Tibial nerve (tissue), 4 donors: Measurements from ENCODE around the gene TREX2. TPM values are rescaled to one million over a fixed set of nuclear protein-coding genes. Genes with fewer than 3 reads are reported as not detected.

ENCODE experiments used
- DNase-seq, 2 donors: peaks; one replicate each; pipeline ENCODE4 v3.0.0-alpha.2; 2019; ENCODE audit warnings: low spot score in 2 of 2
- H3K27ac ChIP-seq, 4 donors: fragments of 200-600 bp; sonication (generic) in 3 of 4; one replicate each; pipeline ENCODE4 v1.5.1; 2017 to 2019; ENCODE audit warnings: mild to moderate bottlenecking in 1 of 4
- H3K27me3 ChIP-seq, 2 donors: fragments of 200-600 bp; sonication (generic) in 1 of 2; one replicate each; pipeline versions ENCODE4 v1.5.1 to v1.6.0; 2017 to 2019
- H3K36me3 ChIP-seq, 3 donors: fragments of 200-600 bp; sonication (generic); one replicate each; pipeline ENCODE4 v1.5.1; 2018 to 2019
- H3K4me1 ChIP-seq, 4 donors: fragments of 200-600 bp; sonication (generic) in 3 of 4; one replicate each; pipeline ENCODE4 v1.5.1; 2017 to 2019
- H3K4me3 ChIP-seq, 4 donors: fragments of 200-600 bp; sonication (generic) in 3 of 4; one replicate each; pipeline ENCODE4 v1.5.1; 2017 to 2019; ENCODE audit warnings: mild to moderate bottlenecking in 1 of 4, moderate library complexity in 1 of 4
- H3K9me3 ChIP-seq, 4 donors: fragments of 200-600 bp; sonication (generic) in 3 of 4; one replicate each; pipeline ENCODE4 v1.5.1; 2017 to 2019
- CTCF ChIP-seq, 5 experiments: fragments of 200-600 bp in 3 of 5; fragments of 450-650 bp in 2 of 5; sonication (generic) in 3 of 5; IDR thresholded peaks; one replicate each; pipeline ENCODE4 v1.5.1; 2016 to 2019; ENCODE audit warnings: antibody characterized with exemption in 5 of 5, mild to moderate bottlenecking in 3 of 5, moderate library complexity in 2 of 5
- EP300 ChIP-seq, 2 donors: sonication (generic); formaldehyde crosslinking; IDR thresholded peaks; one replicate each; pipeline ENCODE4 v1.6.1; 2017; ENCODE audit warnings: antibody characterized with exemption in 2 of 2, mild to moderate bottlenecking in 1 of 2
- POLR2A ChIP-seq, 2 donors: fragments of 450-650 bp; IDR thresholded peaks; one replicate each; pipeline ENCODE4 v1.6.1; 2017; ENCODE audit warnings: antibody characterized with exemption in 2 of 2, mild to moderate bottlenecking in 2 of 2, moderate library complexity in 2 of 2
- WGBS, 2 donors: methylation state at CpG; one replicate each; pipeline ENCODE4 v1.1.5; 2018; 5-methylcytosine and 5-hydroxymethylcytosine counted together
- total RNA-seq, 4 donors: library from RNA; depleted of rRNA; stranded (reverse); fragments of >200 nt; gene quantifications; one replicate each; pipeline ENCODE4 v1.1.0, GENCODE V29; 2016

Gene TREX2
- total RNA-seq, 4 donors from 2014 or later: 1.5 to 4.4 (median 3.3) TPM

GRCh38 chrX:153439977-153440376 is 5.9 kb downstream of the TREX2 start:
- Histone ChIP-seq H3K9me3 (no peaks in the 10 kb centered on the region), H3K27ac (no peak overlapping the region), H3K27me3 (no peaks in the 10 kb centered on the region), H3K4me1 (no peaks in the 10 kb centered on the region), H3K4me3 (no peak overlapping the region), H3K36me3 (no peaks in the 10 kb centered on the region)
- TF ChIP-seq EP300 (IDR thresholded peaks at IDR 0.05) (no peak), POLR2A (IDR thresholded peaks at IDR 0.05) (no peak), CTCF (IDR thresholded peaks at IDR 0.05) (no peak)
- DNase-seq: no peak
- WGBS, 2 donors: 94 to 96% methylated on average over 4 of the region's 4 CpGs

- 22 to 66% methylated on average over 8 of the region's 8 CpGs for WGBS, 2 donors
- Histone ChIP-seq H3K36me3 (no peaks in the 10 kb centered on the region), H3K4me1 (no peaks in the 10 kb centered on the region), H3K9me3 (no peaks in the 10 kb centered on the region), H3K27ac (no peak overlapping the region), H3K27me3 (peaks cover 0 to 4% of the 10 kb centered on the region in 2 donors), H3K4me3 (no peak overlapping the region)
- DNase-seq: peak in 1 of 2 donors; percentile 11
- TF ChIP-seq CTCF (IDR thresholded peaks at IDR 0.05): no peak
- no peak for TF ChIP-seq POLR2A (IDR thresholded peaks at IDR 0.05)
- no peak for TF ChIP-seq EP300 (IDR thresholded peaks at IDR 0.05)
Measured at GRCh38 chrX:153438532-153438931, 7.3 kb downstream of the TREX2 start.

GRCh38 chrX:153435845-153436244 is 10.0 kb downstream of the TREX2 start:
- Histone ChIP-seq H3K4me1 (no peaks in the 10 kb centered on the region), H3K27me3 (peaks cover 0 to 4% of the 10 kb centered on the region in 2 donors), H3K36me3 (no peaks in the 10 kb centered on the region), H3K9me3 (no peaks in the 10 kb centered on the region), H3K27ac (no peak overlapping the region), H3K4me3 (no peak overlapping the region)
- TF ChIP-seq POLR2A (IDR thresholded peaks at IDR 0.05): no peak
- no peak for TF ChIP-seq EP300 (IDR thresholded peaks at IDR 0.05)
- TF ChIP-seq CTCF (IDR thresholded peaks at IDR 0.05): no peak
- 38 to 63% methylated on average over 3 of the region's 3 CpGs for WGBS, 2 donors
- no peak for DNase-seq

GRCh38 chrX:153434801-153435200 is 11.1 kb downstream of the TREX2 start:
- no peak overlapping the region for H3K27ac ChIP-seq
- 75 to 82% methylated on average over 8 of the region's 8 CpGs for WGBS, 2 donors
- no peak for DNase-seq

GRCh38 chrX:153433781-153434285 is 12.0 kb downstream of the TREX2 start:
- H3K27me3 ChIP-seq: peaks cover 0 to 4% of the 10 kb centered on the region in 2 donors
- WGBS, 2 donors: 89 to 95% methylated on average over 10 to 17 of the region's 17 CpGs
- no peak overlapping the region for H3K27ac ChIP-seq
- H3K9me3 ChIP-seq: no peaks in the 10 kb centered on the region
- no peaks in the 10 kb centered on the region for H3K4me1 ChIP-seq
- H3K36me3 ChIP-seq: no peaks in the 10 kb centered on the region
- TF ChIP-seq CTCF (IDR thresholded peaks at IDR 0.05) (no peak), EP300 (IDR thresholded peaks at IDR 0.05) (no peak), POLR2A (IDR thresholded peaks at IDR 0.05) (no peak)
- no peak overlapping the region for H3K4me3 ChIP-seq
- no peak for DNase-seq

More at GRCh38 chrX:153434801-153435200, 11.1 kb downstream of the TREX2 start:
- Histone ChIP-seq H3K9me3 (no peaks in the 10 kb centered on the region), H3K4me3 (no peak overlapping the region), H3K36me3 (no peaks in the 10 kb centered on the region), H3K4me1 (no peaks in the 10 kb centered on the region), H3K27me3 (peaks cover 0 to 4% of the 10 kb centered on the region in 2 donors)
- TF ChIP-seq POLR2A (IDR thresholded peaks at IDR 0.05) (no peak), CTCF (IDR thresholded peaks at IDR 0.05) (no peak), EP300 (IDR thresholded peaks at IDR 0.05) (no peak)
